HG03064 (cell line): ENCODE measurements around the gene PSME3IP1.
"Not testable (repeated sequence)": the region's sequence is repeated elsewhere in the genome, so short reads cannot be mapped to it uniquely, and the experiment has no call there.

Experiments
- ATAC-seq: cut with Tn5 transposase; IDR thresholded peaks from one replicate; pipeline ENCODE4 v1.9.1; 2021; ENCODE audit warnings: low read depth; ENCODE audit not compliant: unreplicated experiment

PSME3IP1 gene

GRCh38 chr16:57185945-57186871 lies at the start of gene PSME3IP1, which contains the start of gene RSPRY1:
PSME3IP1 (minus strand) TSS chr16:57186039; CDS start chr16:57173854, 12,185 bp downstream.
RSPRY1 (plus strand) TSS chr16:57186329; CDS start chr16:57204659, 18,330 bp downstream.
- ATAC-seq = peak; percentile 78

- no peak for ATAC-seq
These were observed 49.5 kb upstream of the PSME3IP1 start for GRCh38 chr16:57235128-57236021.

DNA sequence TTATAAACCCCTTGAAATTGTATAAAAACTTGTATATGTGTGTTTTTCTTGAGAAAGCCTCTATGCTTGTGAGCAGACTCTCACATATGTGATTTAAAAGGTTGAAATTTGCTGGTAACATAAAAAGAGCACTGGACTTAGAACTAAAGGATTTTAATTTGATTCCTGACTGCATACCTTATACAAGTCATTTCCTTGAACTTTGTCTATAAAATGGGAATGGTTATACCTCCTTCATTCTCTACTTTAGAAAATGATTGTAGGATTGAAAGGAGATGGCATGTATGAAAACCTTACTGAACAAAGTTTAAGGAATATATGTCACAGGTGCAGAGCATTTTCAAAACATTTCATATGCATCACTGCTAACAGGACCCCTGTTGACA lies 48.9 kb upstream of the PSME3IP1 start:
- ATAC-seq = no peak

GRCh38 chr16:57233944-57234706 lies 48.3 kb upstream of the PSME3IP1 start:
- ATAC-seq = no peak

GRCh38 chr16:57231821-57232350 lies 46.0 kb upstream of the PSME3IP1 start:
- no peak for ATAC-seq

GRCh38 chr16:57229079-57229478 lies 43.2 kb upstream of the PSME3IP1 start:
- ATAC-seq = no peak

- no peak for ATAC-seq
These were observed 41.1 kb upstream of the PSME3IP1 start for GRCh38 chr16:57226701-57227621.

- no peak for ATAC-seq
These were observed 40.1 kb upstream of the PSME3IP1 start for GRCh38 chr16:57225978-57226377.

DNA sequence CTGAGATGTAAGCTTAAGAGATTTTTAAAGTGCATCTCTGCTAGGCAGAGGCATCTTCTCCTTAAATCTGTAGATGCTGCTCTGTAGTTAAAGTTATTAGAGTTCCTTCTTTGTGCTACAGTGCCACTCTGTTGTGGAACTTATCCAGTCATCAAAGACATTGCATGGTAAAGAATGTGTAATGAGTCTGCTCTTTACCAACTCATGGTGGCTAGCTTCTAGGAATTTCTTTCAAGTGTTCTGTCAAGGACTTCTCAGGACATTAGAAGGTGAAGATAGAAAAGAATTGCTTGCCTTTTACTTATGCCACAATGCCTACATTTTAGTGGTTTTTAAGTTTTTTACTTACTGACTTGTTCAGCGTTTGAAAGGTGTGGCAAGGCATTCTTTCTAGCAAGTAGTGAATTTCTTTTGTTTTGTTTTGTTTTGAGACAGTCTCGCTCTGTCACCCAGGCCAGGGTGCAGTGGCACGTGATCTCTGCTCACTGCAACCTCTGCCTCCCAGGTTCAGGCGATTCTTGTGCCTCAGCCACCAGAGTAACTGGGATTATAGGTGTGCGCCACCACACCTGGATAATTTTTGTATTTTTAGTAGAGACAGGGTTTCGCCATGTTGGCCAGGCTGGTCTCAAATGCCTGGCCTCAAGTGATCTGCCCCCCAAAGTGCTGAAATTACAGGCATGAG lies 39.0 kb upstream of the PSME3IP1 start:
- no peak for ATAC-seq

GRCh38 chr16:57223057-57223456 lies 37.2 kb upstream of the PSME3IP1 start:
- ATAC-seq = no peak

- no peak for ATAC-seq
These were observed 31.1 kb upstream of the PSME3IP1 start for GRCh38 chr16:57216968-57217367.

DNA sequence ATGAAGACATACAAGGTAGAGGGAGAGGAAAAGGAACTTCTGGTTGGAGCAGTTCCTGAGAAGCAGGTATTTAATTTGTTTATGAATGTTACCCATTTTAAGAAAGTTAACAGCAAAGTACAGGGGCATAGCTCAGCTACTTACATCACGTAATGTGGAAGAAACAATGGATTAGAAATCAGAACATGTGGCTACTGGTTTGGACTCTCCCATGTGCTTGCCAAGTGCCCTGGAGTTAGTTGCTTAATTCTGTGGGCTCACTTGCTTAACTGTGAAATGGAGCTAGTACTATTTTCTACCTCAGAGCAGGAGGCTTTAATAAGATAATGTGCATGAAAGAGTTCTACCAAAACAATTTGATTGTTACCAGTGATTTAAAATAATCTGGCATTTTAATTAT lies 27.6 kb upstream of the PSME3IP1 start:
- no peak for ATAC-seq

- no peak for ATAC-seq
These were observed 23.9 kb upstream of the PSME3IP1 start for GRCh38 chr16:57209780-57210179.

DNA sequence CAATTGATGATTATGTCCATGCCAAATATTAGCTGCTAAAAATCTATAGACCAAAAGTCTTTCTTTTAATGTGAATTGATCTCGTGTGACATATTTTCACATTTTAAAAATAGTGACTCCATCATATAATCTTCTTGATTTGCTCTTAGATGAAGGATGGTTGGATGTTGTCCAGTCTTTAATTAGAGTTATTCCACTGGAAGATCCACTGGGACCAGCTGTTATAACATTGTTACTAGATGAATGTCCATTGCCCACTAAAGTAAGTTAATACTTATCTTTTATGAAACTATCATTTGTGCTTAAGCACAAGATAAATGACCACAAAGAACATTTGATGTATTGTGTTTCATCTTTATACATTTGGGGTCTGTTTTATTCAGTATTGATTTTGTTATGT lies 23.1 kb upstream of the PSME3IP1 start:
- ATAC-seq = no peak

GRCh38 chr16:57204675-57205074 lies 18.8 kb upstream of the PSME3IP1 start:
- ATAC-seq = no peak

DNA sequence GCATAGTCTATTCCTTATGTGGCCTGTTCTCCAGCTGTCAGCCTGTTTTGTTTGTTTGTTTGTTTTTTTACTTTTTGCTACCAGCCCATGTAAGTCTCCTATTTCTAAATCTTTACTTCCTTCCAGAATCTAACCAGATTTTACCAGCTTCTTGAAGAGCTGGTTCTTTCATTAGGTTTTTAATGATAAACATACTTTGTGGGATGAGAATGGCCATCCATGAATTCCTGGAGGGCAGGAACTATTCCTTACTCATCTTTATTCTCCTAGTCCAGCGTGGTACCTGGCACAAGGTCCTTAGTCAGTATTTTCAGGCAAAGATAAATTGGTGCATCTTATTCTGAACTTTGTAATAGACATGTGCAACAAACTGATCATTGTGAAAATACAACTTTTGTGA lies 17.6 kb upstream of the PSME3IP1 start:
- no peak for ATAC-seq

GRCh38 chr16:57202095-57202886 lies 16.5 kb upstream of the PSME3IP1 start:
- ATAC-seq = no peak

DNA sequence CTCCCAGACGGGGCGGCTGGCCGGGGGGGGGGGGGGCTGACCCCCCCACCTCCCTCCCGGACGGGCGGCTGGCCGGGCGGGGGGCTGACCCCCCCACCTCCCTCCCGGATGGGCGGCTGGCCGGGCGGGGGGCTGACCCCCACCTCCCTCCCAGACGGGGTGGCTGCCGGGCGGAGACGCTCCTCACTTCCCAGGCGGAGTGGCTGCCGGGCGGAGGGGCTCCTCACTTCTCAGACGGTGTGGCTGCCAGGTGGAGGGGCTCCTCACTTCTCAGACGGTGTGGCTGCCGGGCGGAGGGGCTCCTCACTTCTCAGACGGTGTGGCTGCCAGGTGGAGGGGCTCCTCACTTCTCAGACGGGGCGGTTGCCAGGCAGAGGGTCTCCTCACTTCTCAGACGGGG lies 15.1 kb upstream of the PSME3IP1 start:
- ATAC-seq = not testable (repeated sequence)
